HCT116 (cell line): ENCODE data around the gene APOL3. TPM values are rescaled to one million over a fixed set of nuclear protein-coding genes. Genes with fewer than 3 reads are reported as not detected.

ENCODE experiments used
- ATAC-seq: fragments of 200-7000 bp; cut with Tn5 transposase; 2 replicates; pipeline ENCODE4 v1.9.1; 2020; ENCODE audit warnings: mild to moderate bottlenecking, moderate library complexity
- BruUV-seq: library from RNA; stranded (reverse); fragments of 400-500 nt; replicated peaks from 2 replicates; lab custom pipeline; 2021; lab: Mats Ljungman, UMichigan
- CTCF ChIA-PET: fragments of 300-600 bp; sonication (Branson Sonifier 250); formaldehyde crosslinking; loops from one replicate; lab custom pipeline; 2021; ENCODE audit warnings: antibody characterized with exemption; lab: Charles Lee
- POLR2A ChIA-PET: fragments of 300-600, 350-600 bp; sonication (Branson Sonifier 250); formaldehyde crosslinking; loops from one replicate; lab custom pipeline; 2021; ENCODE audit warnings: antibody characterized with exemption; lab: Charles Lee
- RAD21 ChIA-PET, 2 experiments: fragments of 300-600 bp; sonication (Branson Sonifier 250); formaldehyde crosslinking; loops; one replicate each; lab custom pipeline; 2023; ENCODE audit warnings: low total read pairs in 2 of 2; ENCODE audit not compliant: uncharacterized antibody in 2 of 2, unreplicated experiment in 2 of 2, low non-redundant PET in 1 of 2; lab: Charles Lee
- DNase-seq: peaks from one replicate; pipeline ENCODE4 v3.0.0-alpha.2; 2010; ENCODE audit warnings: low read depth, low spot score
- H2AFZ ChIP-seq: fragments of 200-600 bp; shearing (Covaris generic), sonication (generic); 2 replicates; pipeline ENCODE4 v1.6.1; 2017; ENCODE audit warnings: low read depth, mixed run types, mixed read lengths, antibody characterized with exemption, low read length; ENCODE audit not compliant: poor library complexity, severe bottlenecking
- H3K27ac ChIP-seq: 2 replicates; pipeline ENCODE4 v1.5.1; 2012; ENCODE audit warnings: low read depth, low read length
- H3K27me3 ChIP-seq: fragments of 200-600 bp; sonication (generic); 2 replicates; pipeline ENCODE4 v1.6.1; 2016; ENCODE audit warnings: mixed run types, low read length, mixed read lengths; ENCODE audit not compliant: insufficient read depth
- H3K36me3 ChIP-seq, 2 experiments: fragments of 200-500 bp in 1 of 2; fragments of 200-600 bp in 1 of 2; sonication (Bioruptor generic) in 1 of 2; sonication (generic) in 1 of 2; 2 replicates each; pipeline versions ENCODE4 v1.5.1 to v1.6.1; 2014 to 2016; ENCODE audit warnings: low read length in 2 of 2, inconsistent platforms in 1 of 2, mixed read lengths in 1 of 2, mixed run types in 1 of 2; ENCODE audit not compliant: insufficient read depth in 2 of 2, control insufficient read depth in 1 of 2
- H3K4me1 ChIP-seq, 2 experiments: fragments of 200-600 bp in 1 of 2; sonication (generic) in 1 of 2; 2 replicates each; pipeline versions ENCODE4 v1.5.1 to v1.6.1; 2012 to 2017; ENCODE audit warnings: low read length in 2 of 2, inconsistent platforms in 1 of 2, mild to moderate bottlenecking in 1 of 2, mixed read lengths in 1 of 2, mixed run types in 1 of 2, moderate library complexity in 1 of 2; ENCODE audit not compliant: insufficient read depth in 2 of 2, control insufficient read depth in 1 of 2
- H3K4me2 ChIP-seq: fragments of 200-600 bp; sonication (generic); 2 replicates; pipeline ENCODE4 v1.6.1; 2017; ENCODE audit warnings: mixed run types, low read length, mixed read lengths
- H3K4me3 ChIP-seq, 2 experiments: fragments of 200-600 bp in 1 of 2; sonication (generic) in 1 of 2; replicated peaks in 1 of 2; 2 replicates each; pipeline ENCODE4 v1.5.1; 2011 to 2016; ENCODE audit warnings: low read length in 2 of 2, control low read depth in 1 of 2, low read depth in 1 of 2, mild to moderate bottlenecking in 1 of 2, mixed read lengths in 1 of 2, mixed run types in 1 of 2
- H3K79me2 ChIP-seq: fragments of 200-600 bp; sonication (generic); 2 replicates; pipeline ENCODE4 v1.6.1; 2017; ENCODE audit warnings: mild to moderate bottlenecking, mixed run types, low read length, moderate library complexity, mixed read lengths; ENCODE audit not compliant: insufficient read depth
- H3K9ac ChIP-seq: fragments of 200-600 bp; sonication (generic); 2 replicates; pipeline ENCODE4 v1.6.1; 2016; ENCODE audit warnings: low read length, mixed read lengths
- H3K9me2 ChIP-seq: fragments of 200-600 bp; sonication (generic), shearing (Covaris generic); 2 replicates; pipeline ENCODE4 v1.6.1; 2017; ENCODE audit warnings: mixed run types, mild to moderate bottlenecking, moderate library complexity; ENCODE audit not compliant: insufficient read depth
- H3K9me3 ChIP-seq, 2 experiments: fragments of 200-500 bp in 1 of 2; fragments of 200-600 bp in 1 of 2; sonication (Bioruptor generic) in 1 of 2; sonication (generic) in 1 of 2; 2 replicates each; pipeline ENCODE4 v1.6.1; 2014 to 2017; ENCODE audit warnings: low read length in 2 of 2, mixed read lengths in 2 of 2, inconsistent platforms in 1 of 2, low read depth in 1 of 2, mild to moderate bottlenecking in 1 of 2, mixed run types in 1 of 2, moderate library complexity in 1 of 2; ENCODE audit not compliant: control insufficient read depth in 1 of 2, insufficient read depth in 1 of 2
- H4K20me1 ChIP-seq: fragments of 200-600 bp; sonication (generic), shearing (Covaris generic); 2 replicates; pipeline ENCODE4 v1.6.1; 2017; ENCODE audit warnings: mixed run types, mild to moderate bottlenecking, moderate library complexity; ENCODE audit not compliant: insufficient read depth
- CBX3 ChIP-seq: IDR thresholded peaks from 2 replicates; pipeline ENCODE4 v1.6.1; 2012; ENCODE audit warnings: low read depth
- CEBPB ChIP-seq: IDR thresholded peaks from 2 replicates; pipeline ENCODE4 v1.6.1; 2012; ENCODE audit warnings: low read depth
- ELF1 ChIP-seq: IDR thresholded peaks from 2 replicates; pipeline ENCODE4 v1.6.1; 2012; ENCODE audit warnings: low read depth, borderline replicate concordance
- EZH2 ChIP-seq: fragments of 200-600 bp; sonication (generic); IDR thresholded peaks from 2 replicates; pipeline ENCODE4 v1.6.1; 2017; ENCODE audit warnings: antibody characterized with exemption, mixed run types
- EZH2phosphoT487 ChIP-seq: fragments of 200-600 bp; IDR thresholded peaks from 2 replicates; pipeline ENCODE4 v1.6.1; 2018; ENCODE audit warnings: antibody characterized with exemption, borderline replicate concordance
- POLR2AphosphoS5 ChIP-seq: IDR thresholded peaks from 2 replicates; pipeline ENCODE4 v1.6.1; 2011; ENCODE audit warnings: mild to moderate bottlenecking, low read depth, low read length, moderate library complexity
- RAD21 ChIP-seq: IDR thresholded peaks from 2 replicates; pipeline ENCODE4 v1.6.1; 2012; ENCODE audit warnings: low read depth, mild to moderate bottlenecking
- SP1 ChIP-seq: IDR thresholded peaks from 2 replicates; pipeline ENCODE4 v1.6.1; 2012; ENCODE audit warnings: low read depth
- SRF ChIP-seq: IDR thresholded peaks from 2 replicates; pipeline ENCODE4 v1.6.1; 2012; ENCODE audit warnings: low read depth
- TCF7L2 ChIP-seq: IDR thresholded peaks from 2 replicates; pipeline ENCODE4 v1.7.0; 2011; ENCODE audit warnings: borderline replicate concordance, inconsistent platforms; ENCODE audit not compliant: insufficient read depth, insufficient read length; ENCODE audit errors: extremely low read depth
- ZFX ChIP-seq: fragments of 450-650 bp; IDR thresholded peaks from 2 replicates; pipeline ENCODE4 v1.6.1; 2017
- ZNF274 ChIP-seq: fragments of 200-500 bp; sonication (Bioruptor generic); IDR thresholded peaks from 2 replicates; pipeline ENCODE4 v1.6.1; 2014; ENCODE audit warnings: mild to moderate bottlenecking, low read depth, low read length, inconsistent platforms
- intact Hi-C: fragments of 100-400 bp; cut with micrococcal nuclease; formaldehyde crosslinking; loops from 2 replicates; pipeline ENCODE4 v1.10.0; 2022
- total RNA-seq: library from RNA; stranded (reverse); gene quantifications from one replicate; pipeline ENCODE4 v1.2.1, GENCODE V29; 2021; ENCODE audit not compliant: unreplicated experiment
- TF ChIP-seq, protein P1 (sequence below): IDR thresholded peaks from 2 replicates; pipeline ENCODE4 v1.6.1; 2012
- TF ChIP-seq, protein P2 (sequence below): IDR thresholded peaks from 2 replicates; pipeline ENCODE4 v1.6.1; 2011; ENCODE audit warnings: mild to moderate bottlenecking, low read length, moderate library complexity; ENCODE audit not compliant: insufficient replicate concordance; ENCODE audit errors: extremely low read depth
- TF ChIP-seq, protein P3 (sequence below), 3 experiments: fragments of 200-600 bp in 1 of 3; sonication (generic) in 1 of 3; IDR thresholded peaks in 2 of 3; conservative IDR thresholded peaks in 1 of 3; 2 replicates each; pipeline ENCODE4 v1.5.1; 2012 to 2017; ENCODE audit warnings: low read depth in 2 of 3, low read length in 2 of 3, antibody characterized with exemption in 1 of 3, borderline replicate concordance in 1 of 3, control low read depth in 1 of 3, mild to moderate bottlenecking in 1 of 3, mixed read lengths in 1 of 3, mixed run types in 1 of 3, moderate library complexity in 1 of 3; ENCODE audit not compliant: insufficient read depth in 1 of 3
- TF ChIP-seq, protein P4 (sequence below): IDR thresholded peaks from 2 replicates; pipeline ENCODE4 v1.6.1; 2012; ENCODE audit warnings: low read depth

APOL3 gene
- total RNA-seq, 1 experiment from 2014 or later: 0.49 TPM

DNA sequence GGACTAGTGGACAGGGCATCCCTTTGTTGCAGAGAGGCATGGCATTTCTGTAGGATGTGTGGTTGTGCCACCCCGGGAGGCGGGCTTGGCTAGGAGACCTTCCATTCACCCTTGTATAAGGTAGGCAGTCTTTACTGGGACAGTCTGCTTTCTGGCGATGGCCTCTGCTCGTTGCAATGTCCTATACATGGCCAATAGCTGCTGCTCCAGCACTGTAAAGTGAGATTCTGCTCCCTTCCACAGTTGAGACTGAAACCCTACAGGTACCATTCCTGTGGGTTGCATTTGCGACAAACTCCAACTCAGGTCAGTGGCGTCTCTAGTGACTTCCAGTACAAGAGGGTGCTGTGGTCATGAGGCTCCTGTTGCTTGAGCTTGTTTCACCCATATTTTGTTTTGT, 20.4 kb upstream of the APOL3 start:
- H3K4me3 ChIP-seq: no peak overlapping the region
- no peaks in the 10 kb centered on the region for H3K79me2 ChIP-seq
- H3K4me2 ChIP-seq: no peak overlapping the region
- TF ChIP-seq ELF1 (no peak), CEBPB (no peak), SP1 (no peak), RAD21 (no peak), EZH2 (no peak), ZNF274 (no peak), EZH2phosphoT487 (no peak), POLR2AphosphoS5 (no peak), SRF (no peak), CBX3 (no peak), TCF7L2 (no peak), ZFX (no peak)
- TF ChIP-seq, protein P1, sequence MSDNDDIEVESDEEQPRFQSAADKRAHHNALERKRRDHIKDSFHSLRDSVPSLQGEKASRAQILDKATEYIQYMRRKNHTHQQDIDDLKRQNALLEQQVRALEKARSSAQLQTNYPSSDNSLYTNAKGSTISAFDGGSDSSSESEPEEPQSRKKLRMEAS: no peak
- TF ChIP-seq, protein P2, sequence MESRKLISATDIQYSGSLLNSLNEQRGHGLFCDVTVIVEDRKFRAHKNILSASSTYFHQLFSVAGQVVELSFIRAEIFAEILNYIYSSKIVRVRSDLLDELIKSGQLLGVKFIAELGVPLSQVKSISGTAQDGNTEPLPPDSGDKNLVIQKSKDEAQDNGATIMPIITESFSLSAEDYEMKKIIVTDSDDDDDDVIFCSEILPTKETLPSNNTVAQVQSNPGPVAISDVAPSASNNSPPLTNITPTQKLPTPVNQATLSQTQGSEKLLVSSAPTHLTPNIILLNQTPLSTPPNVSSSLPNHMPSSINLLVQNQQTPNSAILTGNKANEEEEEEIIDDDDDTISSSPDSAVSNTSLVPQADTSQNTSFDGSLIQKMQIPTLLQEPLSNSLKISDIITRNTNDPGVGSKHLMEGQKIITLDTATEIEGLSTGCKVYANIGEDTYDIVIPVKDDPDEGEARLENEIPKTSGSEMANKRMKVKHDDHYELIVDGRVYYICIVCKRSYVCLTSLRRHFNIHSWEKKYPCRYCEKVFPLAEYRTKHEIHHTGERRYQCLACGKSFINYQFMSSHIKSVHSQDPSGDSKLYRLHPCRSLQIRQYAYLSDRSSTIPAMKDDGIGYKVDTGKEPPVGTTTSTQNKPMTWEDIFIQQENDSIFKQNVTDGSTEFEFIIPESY: no peak
- TF ChIP-seq, protein P3, sequence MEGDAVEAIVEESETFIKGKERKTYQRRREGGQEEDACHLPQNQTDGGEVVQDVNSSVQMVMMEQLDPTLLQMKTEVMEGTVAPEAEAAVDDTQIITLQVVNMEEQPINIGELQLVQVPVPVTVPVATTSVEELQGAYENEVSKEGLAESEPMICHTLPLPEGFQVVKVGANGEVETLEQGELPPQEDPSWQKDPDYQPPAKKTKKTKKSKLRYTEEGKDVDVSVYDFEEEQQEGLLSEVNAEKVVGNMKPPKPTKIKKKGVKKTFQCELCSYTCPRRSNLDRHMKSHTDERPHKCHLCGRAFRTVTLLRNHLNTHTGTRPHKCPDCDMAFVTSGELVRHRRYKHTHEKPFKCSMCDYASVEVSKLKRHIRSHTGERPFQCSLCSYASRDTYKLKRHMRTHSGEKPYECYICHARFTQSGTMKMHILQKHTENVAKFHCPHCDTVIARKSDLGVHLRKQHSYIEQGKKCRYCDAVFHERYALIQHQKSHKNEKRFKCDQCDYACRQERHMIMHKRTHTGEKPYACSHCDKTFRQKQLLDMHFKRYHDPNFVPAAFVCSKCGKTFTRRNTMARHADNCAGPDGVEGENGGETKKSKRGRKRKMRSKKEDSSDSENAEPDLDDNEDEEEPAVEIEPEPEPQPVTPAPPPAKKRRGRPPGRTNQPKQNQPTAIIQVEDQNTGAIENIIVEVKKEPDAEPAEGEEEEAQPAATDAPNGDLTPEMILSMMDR (IDR thresholded peaks at IDR 0.05 in 2 of 3, conservative IDR thresholded peaks at IDR 0.05 in 1 of 3; ENCODE audit: borderline replicate concordance in 1 of 3, insufficient read depth in 1 of 3, low read depth in 2 of 3, low read length in 2 of 3): no peak
- TF ChIP-seq, protein P4, sequence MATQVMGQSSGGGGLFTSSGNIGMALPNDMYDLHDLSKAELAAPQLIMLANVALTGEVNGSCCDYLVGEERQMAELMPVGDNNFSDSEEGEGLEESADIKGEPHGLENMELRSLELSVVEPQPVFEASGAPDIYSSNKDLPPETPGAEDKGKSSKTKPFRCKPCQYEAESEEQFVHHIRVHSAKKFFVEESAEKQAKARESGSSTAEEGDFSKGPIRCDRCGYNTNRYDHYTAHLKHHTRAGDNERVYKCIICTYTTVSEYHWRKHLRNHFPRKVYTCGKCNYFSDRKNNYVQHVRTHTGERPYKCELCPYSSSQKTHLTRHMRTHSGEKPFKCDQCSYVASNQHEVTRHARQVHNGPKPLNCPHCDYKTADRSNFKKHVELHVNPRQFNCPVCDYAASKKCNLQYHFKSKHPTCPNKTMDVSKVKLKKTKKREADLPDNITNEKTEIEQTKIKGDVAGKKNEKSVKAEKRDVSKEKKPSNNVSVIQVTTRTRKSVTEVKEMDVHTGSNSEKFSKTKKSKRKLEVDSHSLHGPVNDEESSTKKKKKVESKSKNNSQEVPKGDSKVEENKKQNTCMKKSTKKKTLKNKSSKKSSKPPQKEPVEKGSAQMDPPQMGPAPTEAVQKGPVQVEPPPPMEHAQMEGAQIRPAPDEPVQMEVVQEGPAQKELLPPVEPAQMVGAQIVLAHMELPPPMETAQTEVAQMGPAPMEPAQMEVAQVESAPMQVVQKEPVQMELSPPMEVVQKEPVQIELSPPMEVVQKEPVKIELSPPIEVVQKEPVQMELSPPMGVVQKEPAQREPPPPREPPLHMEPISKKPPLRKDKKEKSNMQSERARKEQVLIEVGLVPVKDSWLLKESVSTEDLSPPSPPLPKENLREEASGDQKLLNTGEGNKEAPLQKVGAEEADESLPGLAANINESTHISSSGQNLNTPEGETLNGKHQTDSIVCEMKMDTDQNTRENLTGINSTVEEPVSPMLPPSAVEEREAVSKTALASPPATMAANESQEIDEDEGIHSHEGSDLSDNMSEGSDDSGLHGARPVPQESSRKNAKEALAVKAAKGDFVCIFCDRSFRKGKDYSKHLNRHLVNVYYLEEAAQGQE: no peak
- no peak overlapping the region for H3K9ac ChIP-seq
- H3K9me2 ChIP-seq: no peaks in the 10 kb centered on the region
- no TSS peak for BruUV-seq
- ATAC-seq (no peak), DNase-seq (no peak)
- H2AFZ ChIP-seq: no peak overlapping the region
- H3K4me1 ChIP-seq: no peaks in the 10 kb centered on the region
- no peaks in the 10 kb centered on the region for H3K9me3 ChIP-seq
- intact Hi-C loops: loop anchor here (1.0 kb wide), 1 partner anchor 36 kb away; no protein-coding TSS in a partner anchor
- ChIA-PET RAD21 (no interaction called here), CTCF (interaction anchor here (0.9 to 3.3 kb wide), 3 partner anchors 23 to 36 kb away, joined by 3 to 13 read pairs (median 3); no protein-coding TSS in a partner anchor), POLR2A (no interaction called here)
- no peaks in the 10 kb centered on the region for H3K36me3 ChIP-seq
- H4K20me1 ChIP-seq: no peaks in the 10 kb centered on the region
- H3K27ac ChIP-seq: no peak overlapping the region
- H3K27me3 ChIP-seq: peaks cover 3% of the 10 kb centered on the region; the same call in 1 of the 2 replicates
